SW 1271 (cell line): ENCODE results near the gene MTNR1B.

ENCODE experiments used
- DNase-seq, 2 experiments: peaks; one replicate each; lab custom pipeline; 2025; lab: John Stamatoyannopoulos, UW

Gene MTNR1B

GRCh38 chr11:92969634-92970347 lies at the start of gene MTNR1B:
Gene MTNR1B (plus strand): TSS chr11:92969651. CDS start chr11:92969726, 75 bp downstream.
- DNase-seq, result no peak

- DNase-seq, result no peak
These were observed 49.1 kb upstream of the MTNR1B start for GRCh38 chr11:92920331-92920730.

GRCh38 chr11:92922731-92923130 lies 46.7 kb upstream of the MTNR1B start:
- DNase-seq, result no peak

GRCh38 chr11:92929246-92929645 lies 40.2 kb upstream of the MTNR1B start:
- DNase-seq, result no peak

- no peak for DNase-seq
These were observed 39.8 kb upstream of the MTNR1B start for GRCh38 chr11:92929653-92930052.

GRCh38 chr11:92931746-92932422 lies 37.6 kb upstream of the MTNR1B start:
- no peak for DNase-seq

GRCh38 chr11:92939305-92939704 lies 30.1 kb upstream of the MTNR1B start:
- DNase-seq, result no peak

DNA sequence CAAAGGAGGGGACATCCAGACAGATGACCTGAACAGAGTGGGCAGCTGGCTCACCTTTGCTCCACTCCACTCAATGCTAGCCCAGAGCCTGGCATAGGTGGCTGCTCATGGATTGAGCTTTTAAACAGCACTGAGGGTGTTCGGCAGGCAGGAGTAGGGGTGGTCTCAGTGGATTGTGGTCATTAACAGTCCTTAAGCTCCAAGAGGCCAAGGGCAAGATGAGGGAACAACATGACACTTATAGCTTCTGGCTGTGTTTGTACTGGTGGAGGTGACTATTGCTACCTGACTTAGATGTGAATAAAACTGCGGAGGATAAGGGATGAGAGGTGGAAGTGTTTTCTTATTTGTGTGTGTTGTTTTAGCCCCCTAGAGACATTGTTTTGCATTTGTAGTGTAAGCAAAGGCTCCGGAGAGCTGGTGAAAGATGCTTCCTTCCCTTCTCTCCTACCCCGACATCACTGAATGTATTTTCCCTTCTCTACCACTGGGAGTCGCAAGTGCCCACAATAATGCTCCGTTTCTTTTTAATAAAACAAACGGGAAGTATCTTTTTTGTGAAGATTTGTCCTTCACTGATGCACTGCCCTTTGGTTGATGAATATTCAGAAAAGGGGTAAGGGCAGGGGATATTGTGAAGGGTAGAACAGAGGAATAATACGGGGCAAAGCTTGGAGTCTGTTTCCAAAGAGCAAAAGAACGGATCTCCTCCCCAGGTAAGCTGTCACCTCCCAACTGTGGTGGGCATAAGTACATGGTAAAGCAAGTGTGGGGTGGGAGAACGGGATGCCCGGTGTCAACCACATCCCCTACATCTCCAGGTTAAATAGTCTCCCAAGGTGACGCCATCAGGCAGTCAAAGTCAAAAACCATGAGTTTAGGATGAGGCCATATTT lies 27.5 kb upstream of the MTNR1B start:
- DNase-seq, result peak in 1 of 2 experiments; percentile 48

DNA sequence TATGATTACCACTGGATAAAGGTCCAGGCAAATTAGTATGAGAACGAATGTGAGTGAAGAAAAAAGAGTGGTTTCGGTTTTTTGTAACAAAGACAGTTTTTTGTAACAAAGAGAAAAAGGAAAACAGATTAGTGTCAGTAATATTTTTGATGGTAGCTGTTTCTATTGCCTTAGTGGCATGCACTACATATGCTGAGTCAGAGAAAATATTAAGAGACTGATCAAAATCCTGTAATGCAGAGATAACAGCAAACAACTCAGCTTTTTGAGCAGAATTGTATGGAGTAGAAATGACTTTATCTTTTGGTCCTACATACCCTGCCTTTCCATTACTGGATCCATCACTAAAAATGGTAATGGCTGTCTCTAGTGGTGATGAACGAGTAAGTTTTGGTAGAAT lies 22.7 kb upstream of the MTNR1B start:
- no peak for DNase-seq

- DNase-seq, result no peak
These were observed 21.3 kb upstream of the MTNR1B start for GRCh38 chr11:92948116-92948515.

- no peak for DNase-seq
These were observed 15.4 kb upstream of the MTNR1B start for GRCh38 chr11:92954003-92954402.

DNA sequence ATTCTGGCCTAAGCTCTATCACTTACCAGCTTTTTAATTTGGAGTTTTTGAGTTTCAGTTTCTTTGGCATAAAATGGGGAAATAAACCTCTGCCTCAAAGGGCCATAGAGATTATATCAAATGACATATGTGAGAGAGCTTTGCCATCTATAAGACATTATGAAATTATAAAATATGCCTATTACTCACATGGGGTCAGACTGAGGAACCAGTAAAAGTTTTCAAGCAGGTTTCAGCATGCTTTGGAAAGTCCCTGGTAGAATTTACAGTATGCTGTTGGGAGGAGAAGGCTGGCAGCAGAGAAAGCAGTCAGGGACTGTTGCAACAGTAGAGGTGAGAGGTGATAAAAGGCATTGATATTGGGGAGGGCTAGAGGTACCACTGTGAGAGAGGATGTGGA lies 13.6 kb upstream of the MTNR1B start:
- no peak for DNase-seq

DNA sequence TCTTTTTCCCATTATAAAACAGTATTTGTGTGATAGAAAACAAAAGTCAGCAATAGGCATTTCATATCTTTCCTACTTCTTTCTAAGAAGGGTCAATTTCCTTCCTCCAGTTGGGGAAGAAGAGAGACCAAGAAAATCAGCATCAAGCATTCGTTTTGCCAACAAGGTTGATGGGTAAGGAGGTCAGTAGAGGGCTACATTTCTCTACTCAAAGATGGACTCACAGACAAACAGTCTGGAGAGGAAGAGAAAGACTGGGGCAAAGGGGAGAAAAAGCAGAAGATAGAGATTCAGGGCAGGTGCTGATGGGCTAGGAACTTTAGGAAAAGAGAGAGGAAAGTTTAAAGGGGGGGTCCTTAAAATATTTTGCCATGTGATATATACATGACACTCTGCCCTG lies 8.6 kb upstream of the MTNR1B start:
- peak in 1 of 2 experiments; percentile 8 for DNase-seq

DNA sequence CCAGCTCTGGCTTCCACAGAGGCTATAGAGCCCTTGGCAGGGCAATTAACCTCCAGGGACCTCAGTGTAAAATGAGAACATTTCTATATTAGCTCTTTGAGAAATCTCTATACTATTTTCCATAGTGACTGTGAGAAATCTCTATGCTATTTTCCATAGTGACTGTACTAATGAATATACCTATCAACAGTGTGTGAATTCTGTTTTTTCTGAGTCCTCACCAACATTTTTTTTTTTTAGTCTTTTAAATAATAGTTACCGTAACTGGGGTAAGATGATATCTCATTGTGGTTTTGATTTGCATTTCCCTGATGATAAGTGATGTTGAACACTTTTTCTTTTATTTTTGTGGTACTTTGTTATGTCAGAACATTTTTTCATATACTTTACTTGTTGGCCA lies 7.0 kb upstream of the MTNR1B start:
- no peak for DNase-seq

GRCh38 chr11:92964471-92964870 lies 5.0 kb upstream of the MTNR1B start:
- no peak for DNase-seq

DNA sequence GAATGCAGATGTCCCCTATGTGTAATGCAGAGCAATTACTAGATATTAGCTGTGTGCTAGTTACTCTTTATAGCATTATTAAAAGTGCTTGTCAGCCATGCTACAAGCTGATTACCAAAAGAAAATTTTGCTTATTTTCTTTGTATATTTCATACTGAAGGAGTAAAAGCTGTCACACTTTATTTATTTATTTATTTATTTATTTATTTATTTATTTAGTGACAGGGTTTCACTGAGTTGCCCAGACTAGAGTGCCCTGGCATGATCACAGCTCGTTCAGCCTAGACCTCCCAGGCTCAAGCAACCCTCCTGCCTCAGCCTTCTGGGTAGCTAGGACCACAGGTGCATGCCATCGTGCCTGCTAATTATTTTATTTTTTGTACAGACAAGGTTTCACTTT lies 4.3 kb upstream of the MTNR1B start:
- no peak for DNase-seq

GRCh38 chr11:92967178-92967577 lies 2.3 kb upstream of the MTNR1B start:
- DNase-seq, result no peak

DNA sequence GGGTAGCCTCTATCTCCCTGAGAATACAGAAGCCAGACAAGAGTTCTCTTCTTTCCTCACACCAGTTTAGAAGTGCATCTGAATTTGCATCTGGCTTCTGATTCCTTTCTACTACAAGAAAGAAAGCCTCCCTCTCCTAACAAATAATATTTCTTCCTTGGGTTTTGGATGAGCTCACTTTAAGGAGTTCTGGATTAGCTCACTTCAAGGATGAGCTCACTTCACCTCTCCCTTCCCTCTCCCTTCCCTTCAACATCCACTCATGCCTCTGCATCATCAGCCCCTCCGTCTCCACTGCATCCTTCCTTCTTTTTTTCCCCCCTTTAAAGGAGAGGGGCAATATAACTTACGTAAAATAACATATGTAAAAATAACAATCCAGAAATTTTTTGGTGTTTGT lies 1.6 kb upstream of the MTNR1B start:
- DNase-seq, result no peak

DNA sequence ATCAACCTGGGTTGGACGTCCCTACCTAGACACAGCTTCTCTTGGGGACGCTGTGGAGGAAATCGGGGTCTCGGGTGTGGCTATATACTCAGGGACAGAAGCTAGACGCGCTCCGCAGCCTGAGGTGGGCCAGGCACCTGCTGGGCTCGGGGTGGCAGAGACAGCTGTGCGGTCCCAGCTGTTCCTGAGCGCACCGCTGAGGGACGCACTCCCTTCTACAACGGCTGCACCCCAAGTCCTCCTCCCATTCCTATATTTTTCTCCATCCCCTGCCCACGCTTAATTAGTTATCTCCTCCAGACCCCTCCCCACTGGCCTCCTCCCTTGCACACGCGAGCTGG lies 188 bp upstream of the MTNR1B start:
- no peak for DNase-seq

DNA sequence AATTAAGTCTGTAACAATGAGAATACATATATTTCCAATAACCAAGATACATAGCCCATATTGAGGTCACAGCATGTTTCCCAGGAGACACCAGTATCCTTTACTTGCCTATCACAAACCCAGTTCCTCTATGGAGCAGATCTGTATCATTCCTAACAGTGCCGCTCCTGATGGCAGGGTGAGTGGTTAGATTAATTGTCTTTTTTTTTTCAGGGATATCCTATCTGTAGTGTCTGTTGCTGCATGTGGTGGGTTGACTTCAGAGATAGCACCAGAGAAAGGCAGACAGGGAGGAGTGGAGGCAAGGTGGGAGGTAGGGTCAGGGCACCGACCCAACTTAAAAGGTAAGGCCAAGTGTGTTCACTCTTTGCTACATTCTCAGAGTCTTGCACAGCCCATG lies 2.8 kb downstream of the MTNR1B start:
- DNase-seq, result no peak

- no peak for DNase-seq
These were observed 5.8 kb downstream of the MTNR1B start for GRCh38 chr11:92975285-92975684.

DNA sequence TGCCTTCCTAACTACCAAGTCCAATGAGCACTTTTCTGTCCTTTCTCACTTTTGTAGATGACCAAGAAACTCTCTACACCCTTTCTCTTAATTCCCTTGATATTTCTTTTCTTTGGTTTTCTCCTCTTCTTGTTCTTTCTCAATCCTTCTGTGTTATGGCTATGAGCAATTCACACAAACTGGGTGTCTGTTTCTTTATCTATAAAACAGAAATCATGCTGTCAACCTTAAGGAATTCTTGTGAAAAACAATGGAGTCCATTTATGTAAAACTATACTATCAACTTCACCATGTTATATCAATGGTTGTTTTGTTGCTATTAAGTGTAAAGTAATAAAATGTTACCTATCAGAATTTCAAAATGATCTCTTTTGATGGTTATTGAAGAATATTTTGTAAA lies 7.2 kb downstream of the MTNR1B start:
- DNase-seq, result no peak

DNA sequence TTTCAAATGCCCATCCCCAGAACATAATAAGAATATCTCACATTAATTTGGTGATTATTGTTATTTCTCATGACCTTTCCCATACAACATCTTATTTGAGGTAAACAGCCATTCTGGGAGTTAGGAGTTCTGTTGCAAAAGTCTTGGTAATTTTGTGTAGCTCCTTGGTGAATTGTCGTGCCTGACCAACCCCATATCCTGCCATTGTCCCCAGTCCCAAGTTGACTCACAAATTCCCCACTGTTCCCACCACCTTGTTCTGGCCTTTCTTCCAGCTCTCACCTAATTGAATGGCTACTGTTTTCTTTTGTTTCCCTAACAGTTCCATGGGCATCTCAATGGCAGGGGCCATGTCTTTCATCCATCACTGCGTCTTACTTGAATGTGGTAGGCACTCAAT lies 8.0 kb downstream of the MTNR1B start:
- DNase-seq, result no peak
